ENCODE data around the gene ORMDL1. TPM values are rescaled to one million over a fixed set of nuclear protein-coding genes. Genes with fewer than 3 reads are reported as not detected.

ORMDL1 gene
- total and polyA plus RNA-seq, 5 experiments from 2014 or later = 71.3 to 206 (median 80.4) TPM

DNA sequence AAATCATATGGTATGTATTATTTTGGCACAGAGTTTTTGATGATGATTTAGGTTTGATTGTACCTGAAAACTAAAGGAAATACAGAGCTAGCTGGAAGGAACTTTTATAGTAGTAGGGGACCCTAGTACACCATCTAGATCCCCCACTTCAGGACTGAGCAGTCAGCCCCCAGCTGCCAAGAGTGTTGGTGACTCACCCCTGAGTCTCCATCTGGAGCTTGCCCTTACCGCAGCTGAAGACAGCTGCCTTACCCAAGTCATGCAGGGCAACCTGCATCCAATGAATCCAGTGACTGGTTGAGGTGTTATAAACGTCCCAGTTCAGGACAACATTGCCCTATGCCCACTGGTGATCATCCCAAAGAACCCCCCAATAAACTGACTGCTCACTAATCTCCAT is 15.4 kb upstream of the ORMDL1 start:
- POLR2A ChIA-PET = no interaction called here
- ATAC-seq = no peak
- Mint-ChIP-seq H3K4me3 (no peak overlapping the region), H3K27ac (peak overlapping the region in 1 of 10 donors; percentile 32), H3K27me3 (no peaks in the 10 kb centered on the region), H3K4me1 (peaks cover 0 to 8% (median 5%) of the 10 kb centered on the region in 4 donors), H3K9me3 (no peaks in the 10 kb centered on the region), H3K36me3 (peaks cover 3 to 73% (median 5%) of the 10 kb centered on the region in 3 donors)
- DNase-seq = no peak

DNA sequence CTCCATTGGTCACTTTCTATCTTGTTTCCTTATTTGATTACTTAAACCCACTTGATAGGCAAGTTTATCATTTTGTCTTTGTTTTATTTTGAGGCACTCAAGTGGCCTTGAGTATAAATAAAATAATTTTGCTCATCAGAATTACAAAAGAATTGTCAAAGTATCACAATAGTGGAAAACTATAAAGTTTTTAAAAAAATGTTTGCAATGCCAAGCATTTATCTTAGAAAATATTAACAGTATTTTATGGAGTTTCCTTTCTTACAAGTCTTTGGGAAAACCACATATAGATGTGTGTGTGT is 14.8 kb upstream of the ORMDL1 start:
- H3K27me3 Mint-ChIP-seq = no peaks in the 10 kb centered on the region
- H3K4me1 Mint-ChIP-seq = peaks cover 0 to 8% (median 5%) of the 10 kb centered on the region in 4 donors
- ATAC-seq = no peak
- no peak overlapping the region for H3K27ac Mint-ChIP-seq
- H3K36me3 Mint-ChIP-seq = peaks cover 3 to 77% (median 5%) of the 10 kb centered on the region in 3 donors
- no peaks in the 10 kb centered on the region for H3K9me3 Mint-ChIP-seq
- POLR2A ChIA-PET = interaction anchor here (0.5 to 0.7 kb wide), 3 partner anchors 36 to 46 kb away, joined by 4 to 5 read pairs (median 4); partner anchors contain the start of gene OSGEPL1
- DNase-seq = no peak
- H3K4me3 Mint-ChIP-seq = no peak overlapping the region

DNA sequence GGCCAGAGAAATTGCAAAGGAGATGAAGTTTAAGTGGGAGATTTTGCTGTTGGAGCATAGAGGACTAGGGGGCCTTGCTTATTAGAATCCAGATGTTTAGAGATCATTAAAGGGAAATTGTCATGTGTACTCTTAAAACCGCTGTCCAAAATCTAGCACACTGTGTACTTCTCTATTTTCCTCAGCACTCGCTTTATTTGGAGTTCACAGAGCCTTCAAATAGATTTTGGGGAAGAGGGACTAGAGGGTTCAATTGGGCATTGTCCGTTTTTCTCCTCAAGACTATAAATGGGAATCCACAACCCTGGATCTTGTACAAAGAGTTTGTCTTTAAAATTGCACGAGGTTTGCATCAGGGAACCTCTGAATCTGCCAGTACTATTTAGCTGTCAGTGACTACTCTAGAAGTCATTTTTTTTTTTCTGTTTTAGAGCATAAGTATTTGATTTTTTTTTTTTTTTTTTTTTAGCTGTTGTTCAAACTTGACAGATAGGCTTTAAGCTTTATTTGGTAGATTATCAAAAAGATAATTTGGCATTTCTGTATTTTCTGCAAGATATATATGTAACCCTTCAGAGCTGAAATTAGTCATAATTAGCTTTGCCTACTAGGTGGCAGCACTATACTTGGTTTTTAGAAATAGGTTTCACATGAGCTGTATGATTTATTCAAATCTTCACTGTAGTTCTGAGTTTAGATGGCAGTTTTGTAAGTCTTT is 14.3 kb upstream of the ORMDL1 start:
- DNase-seq (peak in 2 of 10 donors; percentile 4 to 6), ATAC-seq (no peak)
- Mint-ChIP-seq H3K27ac (no peak overlapping the region), H3K4me1 (peaks cover 0 to 8% (median 5%) of the 10 kb centered on the region in 4 donors), H3K4me3 (no peak overlapping the region), H3K36me3 (peaks cover 3 to 78% (median 5%) of the 10 kb centered on the region in 3 donors), H3K9me3 (no peaks in the 10 kb centered on the region), H3K27me3 (no peaks in the 10 kb centered on the region)
- POLR2A ChIA-PET = interaction anchor here (0.5 to 0.7 kb wide), 3 partner anchors 36 to 46 kb away, joined by 4 to 5 read pairs (median 4); partner anchors contain the start of gene OSGEPL1

DNA sequence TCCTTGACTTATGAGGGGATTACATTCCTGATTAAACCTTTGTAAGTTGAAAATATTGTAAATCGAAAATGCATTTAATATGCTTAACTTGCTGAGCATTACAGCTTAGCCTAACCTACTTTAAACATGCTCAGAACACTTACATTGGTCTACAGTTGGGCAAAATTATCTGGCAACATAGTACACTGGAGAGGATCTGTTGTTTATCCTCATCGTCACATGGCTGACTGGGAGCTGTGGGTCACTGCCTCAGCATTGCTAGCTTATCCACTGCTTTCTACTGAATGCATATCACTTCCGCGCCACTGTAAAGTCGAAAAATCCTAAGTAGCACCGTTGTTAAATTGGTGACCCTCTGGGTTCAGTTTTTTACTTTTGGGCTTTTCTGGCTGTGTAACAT is 13.8 kb upstream of the ORMDL1 start:
- H3K9me3 Mint-ChIP-seq = no peaks in the 10 kb centered on the region
- POLR2A ChIA-PET = no interaction called here
- no peak overlapping the region for H3K4me3 Mint-ChIP-seq
- H3K36me3 Mint-ChIP-seq = peaks cover 3 to 81% (median 9%) of the 10 kb centered on the region in 3 donors
- H3K27me3 Mint-ChIP-seq = no peaks in the 10 kb centered on the region
- DNase-seq (no peak), ATAC-seq (no peak)
- no peak overlapping the region for H3K27ac Mint-ChIP-seq
- H3K4me1 Mint-ChIP-seq = peaks cover 0 to 8% (median 5%) of the 10 kb centered on the region in 4 donors

DNA sequence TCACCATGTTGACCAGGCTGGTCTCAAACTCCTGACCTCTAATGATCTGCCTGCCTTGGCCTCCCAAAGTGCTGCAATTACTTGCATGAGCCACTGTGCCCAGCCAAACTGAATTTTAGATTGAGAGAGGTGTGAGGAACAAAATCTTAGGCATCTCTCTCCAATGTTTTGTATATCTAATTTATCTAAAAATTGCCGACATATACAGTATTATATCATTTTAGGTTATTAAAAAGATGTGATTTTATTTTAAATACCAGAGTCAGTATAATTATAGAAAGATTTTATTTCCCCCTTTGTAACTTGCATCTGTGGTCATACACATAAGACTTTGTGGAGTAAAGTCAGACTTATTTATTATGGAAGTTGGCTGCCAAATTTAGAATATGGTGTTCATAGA is 10.2 kb upstream of the ORMDL1 start:
- Mint-ChIP-seq H3K4me1 (peaks cover 0 to 17% (median 9%) of the 10 kb centered on the region in 4 donors), H3K9me3 (no peaks in the 10 kb centered on the region), H3K27me3 (no peaks in the 10 kb centered on the region), H3K36me3 (peaks cover 0 to 80% (median 9%) of the 10 kb centered on the region in 3 donors), H3K27ac (no peak overlapping the region), H3K4me3 (no peak overlapping the region)
- ATAC-seq (no peak), DNase-seq (no peak)
- POLR2A ChIA-PET = no interaction called here

DNA sequence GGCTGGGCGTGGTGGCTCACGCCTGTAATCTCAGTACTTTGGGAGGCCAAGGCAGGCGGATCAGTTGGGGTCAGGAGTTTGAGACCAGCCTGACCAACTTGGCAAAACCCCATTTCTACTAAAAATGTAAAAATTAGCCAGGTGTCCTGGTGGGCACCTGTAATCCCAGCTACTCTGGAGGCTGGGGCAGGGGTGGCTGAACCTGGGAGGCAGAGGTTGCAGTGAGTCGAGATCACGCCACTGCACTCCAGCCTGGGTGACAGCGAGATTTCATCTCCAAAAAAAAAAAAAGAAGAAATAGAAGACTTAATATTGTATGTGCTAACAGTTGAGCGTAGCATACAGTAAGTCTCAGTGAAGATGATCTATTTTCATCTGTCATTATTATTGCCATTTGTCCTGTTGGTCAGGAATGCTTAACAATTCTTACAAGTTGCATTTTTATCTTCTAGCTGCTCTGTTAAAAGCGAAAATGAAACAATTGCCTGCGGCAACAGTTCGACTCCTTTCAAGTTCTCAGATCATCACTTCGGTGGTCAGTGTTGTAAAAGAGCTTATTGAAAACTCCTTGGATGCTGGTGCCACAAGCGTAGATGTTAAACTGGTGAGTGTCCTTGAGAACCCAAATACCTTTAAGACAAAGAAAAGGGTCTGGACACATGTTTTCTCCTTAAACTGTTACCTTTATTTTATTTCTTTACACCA is 7.4 kb upstream of the ORMDL1 start:
- Mint-ChIP-seq H3K27me3 (no peaks in the 10 kb centered on the region), H3K9me3 (no peaks in the 10 kb centered on the region), H3K4me3 (peak overlapping the region in 4 of 10 donors; percentile 23 to 74 (median 50)), H3K4me1 (peaks cover 4 to 31% (median 14%) of the 10 kb centered on the region in 4 donors), H3K36me3 (peaks cover 0 to 67% (median 10%) of the 10 kb centered on the region in 3 donors), H3K27ac (peak overlapping the region in 4 of 10 donors; percentile 40 to 90 (median 70))
- no peak for ATAC-seq
- peak in 1 of 10 donors; percentile 22 for DNase-seq
- POLR2A ChIA-PET = no interaction called here

DNA sequence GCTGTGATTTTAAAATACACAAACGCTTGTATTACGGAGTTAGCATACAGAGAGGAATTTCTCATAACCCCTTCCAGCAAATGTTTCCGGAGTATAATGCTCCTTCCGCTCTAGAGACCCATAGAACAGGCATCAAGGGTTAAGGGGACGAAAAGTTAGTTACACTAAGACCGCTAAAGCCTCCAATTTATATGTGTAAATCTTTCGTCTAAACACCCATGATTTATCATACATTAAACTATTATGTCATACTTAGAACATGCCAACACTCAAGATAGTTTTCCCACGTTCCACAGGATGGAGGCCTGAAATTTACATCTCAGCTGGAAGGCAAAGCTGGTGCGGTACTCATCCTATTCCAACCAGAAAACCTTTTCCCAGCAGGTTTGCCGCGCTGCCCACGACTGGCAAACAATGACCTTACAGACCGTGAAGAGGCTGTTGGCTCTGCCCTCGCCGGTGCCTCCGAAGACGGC is 650 bp downstream of the ORMDL1 start:
- Mint-ChIP-seq H3K27ac (peak overlapping the region; percentile 90 to 98 (median 97)), H3K27me3 (no peaks in the 10 kb centered on the region), H3K4me3 (peak overlapping the region; percentile 88 to 97 (median 94)), H3K4me1 (peaks cover 32 to 70% (median 64%) of the 10 kb centered on the region in 4 donors), H3K9me3 (no peaks in the 10 kb centered on the region), H3K36me3 (peaks cover 0 to 51% (median 14%) of the 10 kb centered on the region in 3 donors)
- ATAC-seq (peak; percentile 2 to 9), DNase-seq (peak in 1 of 10 donors; percentile 7)
- POLR2A ChIA-PET = interaction anchor here (0.9 to 2.8 kb wide), 10 partner anchors 17 to 536 kb away, joined by 3 to 69 read pairs (median 4); partner anchors contain the start of genes ANKAR, ASNSD1, HIBCH and OSGEPL1

DNA sequence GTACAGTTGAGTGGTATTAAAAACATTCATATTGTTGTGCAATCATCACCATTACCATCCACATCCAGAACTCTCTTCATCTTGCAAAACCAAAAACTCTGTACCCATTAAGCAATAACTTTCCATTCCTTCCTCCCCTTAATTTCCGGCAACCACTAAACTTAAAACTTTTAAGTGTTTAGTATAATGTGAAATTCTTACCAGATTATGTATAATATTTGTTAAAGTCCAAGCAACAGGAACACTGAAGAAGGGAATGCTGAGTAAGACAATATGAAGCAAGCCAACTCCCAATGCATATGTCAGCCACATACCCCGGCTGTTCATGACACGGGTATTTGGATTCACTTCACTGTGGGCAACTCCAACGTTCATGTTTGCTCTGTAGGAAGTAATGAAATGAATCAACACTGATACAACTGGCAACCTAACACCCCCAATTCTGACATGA is 1.9 kb downstream of the ORMDL1 start:
- no peak for DNase-seq
- Mint-ChIP-seq H3K27me3 (no peaks in the 10 kb centered on the region), H3K4me1 (peaks cover 29 to 72% (median 62%) of the 10 kb centered on the region in 4 donors), H3K27ac (peak overlapping the region in 7 of 10 donors; percentile 37 to 97 (median 77)), H3K9me3 (no peaks in the 10 kb centered on the region), H3K4me3 (peak overlapping the region; percentile 5 to 96 (median 92)), H3K36me3 (peaks cover 0 to 56% (median 14%) of the 10 kb centered on the region in 3 donors)
- POLR2A ChIA-PET = interaction anchor here (0.6 to 1.2 kb wide), 2 partner anchors 8 to 201 kb away, joined by 3 read pairs; partner anchors contain the start of gene SLC40A1
- no peak for ATAC-seq

DNA sequence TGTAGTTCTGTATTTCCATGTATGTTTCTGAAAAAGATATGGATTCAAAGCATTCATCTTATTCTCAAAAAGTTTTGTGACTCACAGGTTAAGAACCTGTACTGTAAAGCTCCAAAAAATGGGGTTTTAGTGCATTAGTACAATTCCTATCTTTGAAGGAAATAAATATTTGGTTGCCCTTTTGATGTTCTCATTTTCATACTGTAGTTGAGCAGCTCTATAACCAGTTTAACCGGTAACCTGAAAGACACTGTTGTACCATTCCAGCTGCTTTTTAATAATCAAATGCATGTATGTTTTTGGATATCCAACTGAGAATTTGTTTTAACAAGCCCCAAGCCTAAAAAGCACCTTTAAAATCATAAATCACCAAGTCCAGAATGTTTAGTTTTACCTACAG is 11.9 kb downstream of the ORMDL1 start:
- no peak for DNase-seq
- ATAC-seq = no peak
- POLR2A ChIA-PET = interaction anchor here (0.6 kb wide), 1 partner anchor 24 kb away, joined by 3 read pairs; no protein-coding TSS in a partner anchor
- Mint-ChIP-seq H3K27me3 (no peaks in the 10 kb centered on the region), H3K4me1 (peaks cover 3 to 8% (median 6%) of the 10 kb centered on the region in 4 donors), H3K4me3 (no peak overlapping the region), H3K36me3 (peaks cover 0 to 79% (median 6%) of the 10 kb centered on the region in 3 donors), H3K9me3 (no peaks in the 10 kb centered on the region), H3K27ac (peak overlapping the region in 2 of 10 donors; percentile 8 to 19)

DNA sequence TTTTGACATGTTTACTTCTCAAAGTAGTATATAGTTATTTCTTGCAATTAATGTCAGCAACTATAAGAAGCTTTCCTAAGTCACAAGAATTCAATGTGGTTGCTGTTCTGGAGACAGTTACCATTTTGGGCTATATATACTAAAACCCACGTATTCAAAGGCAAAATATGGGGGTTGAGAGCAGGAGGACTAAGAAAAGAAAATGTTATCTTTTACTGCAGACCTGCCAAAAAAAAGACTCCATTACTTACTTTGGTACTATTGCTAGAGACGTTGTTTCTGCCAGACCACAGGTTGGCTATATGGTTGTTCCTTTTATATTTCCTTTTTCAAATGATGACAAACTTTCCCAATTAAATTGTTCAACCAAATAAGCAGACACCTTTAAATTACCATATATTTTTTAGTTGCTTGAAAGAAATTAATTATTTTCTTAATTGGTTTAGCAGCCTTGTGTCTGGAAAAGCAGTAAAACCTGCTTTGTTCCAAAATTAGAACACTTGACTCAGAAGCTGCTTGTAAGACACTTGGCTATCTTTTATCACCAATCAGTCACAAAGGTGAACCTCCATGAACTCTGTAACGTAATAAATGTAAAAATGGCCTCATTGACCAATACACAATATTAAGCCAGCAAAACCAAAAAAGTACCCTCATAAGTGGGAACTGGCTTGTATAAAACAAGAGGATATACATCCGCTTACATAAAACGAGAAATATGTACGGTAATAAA is 13.4 kb downstream of the ORMDL1 start:
- ATAC-seq (no peak), DNase-seq (no peak)
- Mint-ChIP-seq H3K27ac (peak overlapping the region in 2 of 10 donors; percentile 11 to 28), H3K36me3 (peaks cover 0 to 79% (median 4%) of the 10 kb centered on the region in 3 donors), H3K9me3 (no peaks in the 10 kb centered on the region), H3K4me1 (peaks cover 1 to 8% (median 4%) of the 10 kb centered on the region in 4 donors), H3K4me3 (no peak overlapping the region), H3K27me3 (no peaks in the 10 kb centered on the region)
- POLR2A ChIA-PET = no interaction called here

DNA sequence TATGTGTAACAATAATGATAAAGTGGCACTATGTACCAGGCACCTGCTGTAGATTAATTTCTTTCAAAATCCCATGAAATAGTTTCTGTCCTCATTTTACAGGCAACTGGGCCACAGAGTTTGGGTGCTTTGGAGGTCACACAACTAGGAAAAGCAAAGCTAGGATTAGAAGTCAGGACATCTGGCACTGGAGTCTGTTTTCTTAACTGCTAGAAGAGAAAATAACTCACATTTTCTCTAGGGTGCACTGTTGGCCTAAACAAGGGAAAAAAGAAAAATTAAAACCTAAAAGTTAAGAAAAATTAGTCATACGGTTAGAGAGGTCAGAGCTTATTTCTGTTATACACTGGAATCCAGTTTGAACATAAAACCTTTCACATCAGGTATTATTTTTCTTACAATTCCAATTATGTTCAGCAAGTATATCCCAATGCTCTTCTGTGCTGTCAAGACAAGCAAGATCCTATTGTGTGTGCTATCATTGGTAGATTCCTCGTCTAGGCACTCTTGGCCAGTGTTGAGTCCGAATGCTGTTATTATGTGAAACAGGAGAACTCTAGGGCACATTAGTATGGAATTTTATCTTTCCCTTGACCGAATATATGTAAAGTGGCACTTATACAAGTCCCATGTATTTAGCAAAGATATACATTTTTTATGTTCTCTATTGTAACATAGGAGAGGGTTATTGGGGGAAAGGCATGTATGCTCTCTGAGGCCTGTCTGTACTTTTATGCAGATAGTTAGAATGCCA is 20.1 kb downstream of the ORMDL1 start:
- Mint-ChIP-seq H3K4me1 (peaks cover 4 to 24% (median 8%) of the 10 kb centered on the region in 4 donors), H3K27ac (peak overlapping the region in 4 of 10 donors; percentile 19 to 95 (median 76)), H3K4me3 (peak overlapping the region in 7 of 10 donors; percentile 1 to 99 (median 43)), H3K27me3 (no peaks in the 10 kb centered on the region), H3K36me3 (peaks cover 0 to 25% (median 3%) of the 10 kb centered on the region in 3 donors), H3K9me3 (no peaks in the 10 kb centered on the region)
- ATAC-seq (no peak), DNase-seq (no peak)
- POLR2A ChIA-PET = interaction anchor here (0.5 to 3.3 kb wide), 9 partner anchors 12 to 1887 kb away, joined by 3 to 69 read pairs (median 5); partner anchors contain the start of genes ANKAR, ORMDL1, PMS1 and SLC40A1

Measured in naive thymus-derived CD8-positive, alpha-beta T cell (primary cell).